ENCODE measurements around the gene AQP4.

GRCh38 chr18:26867471-26867870 is 2.0 kb upstream of the AQP4 start:
- no peak for TF ChIP-seq CTCF (IDR thresholded peaks at IDR 0.05; ENCODE audit: poor library complexity)
- no peak for TF ChIP-seq EZH2phosphoT487 (IDR thresholded peaks at IDR 0.05; ENCODE audit: low read depth, severe bottlenecking, unreplicated experiment)
- TF ChIP-seq EZH2 (IDR thresholded peaks at IDR 0.05; ENCODE audit: borderline replicate concordance): no peak

Data from hepatocyte (in vitro differentiated cells).